ENCODE measurements around the gene ATP1B4.

Gene ATP1B4

GRCh38 chrX:120365968-120366367 lies 4.1 kb downstream of the ATP1B4 start:
- H3K27me3 ChIP-seq (ENCODE audit: insufficient read depth, low read length) = no peaks in the 10 kb centered on the region
- H3F3A ChIP-seq (ENCODE audit: insufficient read depth, low read length) = no peaks in the 10 kb centered on the region
- H3K9me3 ChIP-seq (ENCODE audit: low read length) = no peaks in the 10 kb centered on the region
- TF ChIP-seq EZH2 (IDR thresholded peaks at IDR 0.05; ENCODE audit: borderline replicate concordance, low read length) (no peak), CTCF (IDR thresholded peaks at IDR 0.05; ENCODE audit: low read length) (no peak)
- no peak overlapping the region for H2AFZ ChIP-seq (ENCODE audit: low read length)
- H3K9me2 ChIP-seq (ENCODE audit: low read depth, low read length) = no peaks in the 10 kb centered on the region
- no peak overlapping the region for H3K4me3 ChIP-seq (ENCODE audit: low read depth, low read length, poor library complexity, severe bottlenecking)
- H3K27ac ChIP-seq (ENCODE audit: low read depth, low read length, poor library complexity, severe bottlenecking) = no peak overlapping the region
- no peaks in the 10 kb centered on the region for H3K36me3 ChIP-seq (ENCODE audit: insufficient read depth, low read length)
- H3K4me2 ChIP-seq (ENCODE audit: low read length) = no peak overlapping the region
- H3K79me2 ChIP-seq (ENCODE audit: insufficient read depth, low read length) = no peaks in the 10 kb centered on the region
- no peak overlapping the region for H3K9ac ChIP-seq (ENCODE audit: low read length)
- no peaks in the 10 kb centered on the region for H3K4me1 ChIP-seq (ENCODE audit: insufficient read depth, low read length, severe bottlenecking)
- no peaks in the 10 kb centered on the region for H4K20me1 ChIP-seq (ENCODE audit: insufficient read depth, low read length)

GRCh38 chrX:120366794-120367193 lies 4.9 kb downstream of the ATP1B4 start:
- Histone ChIP-seq H2AFZ (ENCODE audit: low read length) (no peak overlapping the region), H3K4me3 (ENCODE audit: low read depth, low read length, poor library complexity, severe bottlenecking) (no peak overlapping the region), H3K4me2 (ENCODE audit: low read length) (no peak overlapping the region), H3K36me3 (ENCODE audit: insufficient read depth, low read length) (no peaks in the 10 kb centered on the region), H3K4me1 (ENCODE audit: insufficient read depth, low read length, severe bottlenecking) (no peaks in the 10 kb centered on the region), H3K9ac (ENCODE audit: low read length) (no peak overlapping the region), H3K79me2 (ENCODE audit: insufficient read depth, low read length) (no peaks in the 10 kb centered on the region), H4K20me1 (ENCODE audit: insufficient read depth, low read length) (no peaks in the 10 kb centered on the region), H3F3A (ENCODE audit: insufficient read depth, low read length) (no peaks in the 10 kb centered on the region), H3K9me3 (ENCODE audit: low read length) (no peaks in the 10 kb centered on the region), H3K27me3 (ENCODE audit: insufficient read depth, low read length) (no peaks in the 10 kb centered on the region), H3K9me2 (ENCODE audit: low read depth, low read length) (no peaks in the 10 kb centered on the region), H3K27ac (ENCODE audit: low read depth, low read length, poor library complexity, severe bottlenecking) (no peak overlapping the region)
- TF ChIP-seq CTCF (IDR thresholded peaks at IDR 0.05; ENCODE audit: low read length) (no peak), EZH2 (IDR thresholded peaks at IDR 0.05; ENCODE audit: borderline replicate concordance, low read length) (no peak)

- Histone ChIP-seq H3K9me2 (ENCODE audit: low read depth, low read length) (no peaks in the 10 kb centered on the region), H3K4me2 (ENCODE audit: low read length) (no peak overlapping the region), H4K20me1 (ENCODE audit: insufficient read depth, low read length) (no peaks in the 10 kb centered on the region), H3K27ac (ENCODE audit: low read depth, low read length, poor library complexity, severe bottlenecking) (no peak overlapping the region), H3K36me3 (ENCODE audit: insufficient read depth, low read length) (no peaks in the 10 kb centered on the region), H3K79me2 (ENCODE audit: insufficient read depth, low read length) (no peaks in the 10 kb centered on the region), H3K4me3 (ENCODE audit: low read depth, low read length, poor library complexity, severe bottlenecking) (no peak overlapping the region), H3K9ac (ENCODE audit: low read length) (no peak overlapping the region), H3K9me3 (ENCODE audit: low read length) (no peaks in the 10 kb centered on the region), H3F3A (ENCODE audit: insufficient read depth, low read length) (no peaks in the 10 kb centered on the region), H2AFZ (ENCODE audit: low read length) (no peak overlapping the region), H3K27me3 (ENCODE audit: insufficient read depth, low read length) (no peaks in the 10 kb centered on the region), H3K4me1 (ENCODE audit: insufficient read depth, low read length, severe bottlenecking) (no peaks in the 10 kb centered on the region)
- TF ChIP-seq EZH2 (IDR thresholded peaks at IDR 0.05; ENCODE audit: borderline replicate concordance, low read length) = no peak
- no peak for TF ChIP-seq CTCF (IDR thresholded peaks at IDR 0.05; ENCODE audit: low read length)
Measured at GRCh38 chrX:120367402-120368109, 5.7 kb downstream of the ATP1B4 start.
